Stimulated activated effector memory CD8-positive, alpha-beta T cell treated with anti-CD3 and anti-CD28 coated beads, Interleukin-12 subunit alpha, Interleukin-12 subunit beta, amount 100 ng/mL, for 72 hours (primary cell): ENCODE results near the gene ASB4.

Experiments
- ATAC-seq: fragments of 150-1000 bp; cut with Tn5 transposase; 2 replicates; pipeline ENCODE4 v1.10.0; 2021
- DNase-seq, 2 donors: peaks; one replicate each; pipeline ENCODE4 v3.0.0; 2021 to 2022; ENCODE audit warnings: low spot score in 2 of 2
- H3K27ac Mint-ChIP-seq: one replicate; pipeline ENCODE4 v1.8.0; 2022; ENCODE audit warnings: mild to moderate bottlenecking, mixed read lengths
- H3K36me3 Mint-ChIP-seq: one replicate; pipeline ENCODE4 v1.8.0; 2022; ENCODE audit warnings: mild to moderate bottlenecking, mixed read lengths
- H3K4me1 Mint-ChIP-seq: one replicate; pipeline ENCODE4 v1.8.0; 2022; ENCODE audit warnings: mixed read lengths
- H3K4me3 Mint-ChIP-seq: one replicate; pipeline ENCODE4 v1.8.0; 2022; ENCODE audit warnings: mild to moderate bottlenecking, mixed read lengths
- H3K9me3 Mint-ChIP-seq: one replicate; pipeline ENCODE4 v1.8.0; 2022; ENCODE audit warnings: mixed read lengths

Gene ASB4

GRCh38 chr7:95472581-95473161 lies 13.1 kb upstream of the ASB4 start:
- no peak overlapping the region for H3K4me3 Mint-ChIP-seq

DNA sequence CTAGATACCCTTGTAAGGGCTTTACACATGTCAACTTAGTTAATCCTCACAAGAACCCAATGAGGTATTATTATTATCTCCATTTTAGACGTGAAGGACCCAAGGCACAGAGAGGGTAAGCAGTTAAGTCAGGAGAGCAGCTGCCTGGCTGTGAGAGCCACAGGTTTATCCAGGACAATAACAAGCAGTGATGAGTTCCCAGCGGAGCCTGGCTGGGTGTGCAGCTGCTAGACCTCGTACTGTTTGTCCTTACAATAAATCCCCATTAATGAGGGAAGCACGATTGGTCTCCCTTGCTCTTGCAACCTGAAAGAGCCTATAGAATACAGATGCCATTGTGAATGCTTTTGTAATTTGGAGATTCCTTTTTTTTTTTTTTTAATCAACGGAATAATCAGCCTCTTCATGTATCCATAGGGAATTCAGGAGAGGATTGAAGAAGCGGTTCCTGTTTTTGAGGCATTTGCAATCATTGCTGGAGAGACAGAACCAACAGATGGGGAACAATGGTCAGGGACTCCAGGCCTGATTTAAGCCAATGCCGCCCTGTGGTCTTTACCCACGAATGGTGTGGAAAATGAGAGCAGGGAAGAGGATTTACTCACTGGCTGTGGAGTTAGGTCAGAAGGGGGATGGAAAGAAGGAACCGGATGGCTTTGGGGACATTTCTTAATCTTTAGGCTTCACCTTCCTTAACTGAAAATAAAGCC lies 12.3 kb upstream of the ASB4 start:
- no peak for ATAC-seq
- Mint-ChIP-seq H3K4me1 (no peaks in the 10 kb centered on the region), H3K9me3 (no peaks in the 10 kb centered on the region), H3K27ac (no peak overlapping the region), H3K4me3 (no peak overlapping the region), H3K36me3 (no peaks in the 10 kb centered on the region)
- DNase-seq = no peak

More at GRCh38 chr7:95472581-95473161, 13.1 kb upstream of the ASB4 start:
- Mint-ChIP-seq H3K27ac (no peak overlapping the region), H3K9me3 (no peaks in the 10 kb centered on the region), H3K36me3 (no peaks in the 10 kb centered on the region), H3K4me1 (no peaks in the 10 kb centered on the region)
- ATAC-seq (no peak), DNase-seq (no peak)

DNA sequence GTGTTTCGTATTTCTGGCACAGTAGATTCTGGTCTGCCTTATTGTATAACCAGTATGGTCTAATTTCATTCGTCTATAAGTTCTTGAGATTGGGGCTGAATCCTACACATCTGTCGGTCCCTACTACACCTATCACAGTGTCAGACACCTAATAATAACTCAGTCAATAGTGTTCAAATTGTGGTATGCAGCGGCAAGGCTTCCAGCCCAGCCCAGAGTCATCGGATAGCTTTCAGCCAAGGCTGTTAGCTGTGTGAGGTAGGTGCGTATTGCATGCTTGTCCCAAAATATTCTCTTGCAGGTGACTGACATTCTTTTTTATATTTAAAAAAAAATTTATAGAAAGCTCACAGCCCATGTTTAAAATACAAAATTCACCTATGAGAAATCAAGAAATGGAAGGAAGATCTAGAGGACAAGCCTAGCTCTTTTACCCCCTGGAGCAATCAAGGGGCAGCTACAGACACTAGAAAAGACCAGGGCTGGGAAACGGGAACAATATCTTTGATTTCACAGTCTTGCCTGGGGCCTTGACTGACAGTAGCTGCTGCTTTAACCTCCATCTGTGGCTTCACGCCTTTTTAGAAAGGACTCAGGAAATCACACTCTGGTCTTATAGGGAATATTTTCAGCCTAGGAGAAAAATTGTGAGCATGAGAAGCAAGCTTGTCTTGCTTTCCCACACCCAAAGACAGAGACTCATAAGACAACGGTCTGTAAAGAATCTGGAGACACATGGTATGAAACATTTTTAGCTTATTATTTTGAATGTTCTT lies 9.5 kb upstream of the ASB4 start:
- Mint-ChIP-seq H3K36me3 (no peaks in the 10 kb centered on the region), H3K9me3 (no peaks in the 10 kb centered on the region), H3K4me3 (no peak overlapping the region), H3K27ac (no peak overlapping the region), H3K4me1 (no peaks in the 10 kb centered on the region)
- DNase-seq = no peak
- no peak for ATAC-seq

DNA sequence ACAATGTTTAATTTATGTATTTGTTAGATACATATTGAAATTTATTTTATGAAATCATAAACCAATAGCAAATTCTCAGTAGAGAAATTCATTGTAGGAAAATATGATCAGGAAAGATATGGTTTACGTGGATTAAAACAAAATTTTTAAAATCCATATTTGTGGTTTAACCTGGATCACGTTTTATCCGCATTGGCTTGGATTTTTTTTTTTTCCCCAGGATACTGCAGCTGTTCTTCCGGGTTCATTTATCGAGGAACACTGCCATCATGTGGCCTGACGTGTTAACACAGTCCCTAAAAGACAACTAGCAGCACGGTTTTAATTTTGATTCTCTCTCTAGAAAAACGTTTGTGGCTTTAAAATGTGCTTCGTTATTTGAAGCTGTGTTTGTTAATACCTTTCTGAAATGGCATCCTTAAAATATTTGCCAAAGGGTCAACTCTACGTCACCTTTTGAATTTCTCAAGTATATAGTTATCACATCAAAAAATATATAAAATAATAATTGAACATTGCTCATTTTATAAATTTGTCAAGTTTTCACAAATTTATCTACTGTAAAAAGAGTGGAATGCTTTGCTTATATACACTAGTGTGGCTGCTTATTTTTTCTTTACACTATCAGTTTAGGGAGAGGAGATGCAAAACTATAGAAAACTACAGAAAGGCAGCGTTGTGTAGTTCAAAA lies 8.7 kb upstream of the ASB4 start:
- Mint-ChIP-seq H3K27ac (no peak overlapping the region), H3K36me3 (no peaks in the 10 kb centered on the region), H3K4me3 (no peak overlapping the region), H3K9me3 (no peaks in the 10 kb centered on the region), H3K4me1 (no peaks in the 10 kb centered on the region)
- peak in 1 of 2 donors; percentile 12 for DNase-seq
- no peak for ATAC-seq

DNA sequence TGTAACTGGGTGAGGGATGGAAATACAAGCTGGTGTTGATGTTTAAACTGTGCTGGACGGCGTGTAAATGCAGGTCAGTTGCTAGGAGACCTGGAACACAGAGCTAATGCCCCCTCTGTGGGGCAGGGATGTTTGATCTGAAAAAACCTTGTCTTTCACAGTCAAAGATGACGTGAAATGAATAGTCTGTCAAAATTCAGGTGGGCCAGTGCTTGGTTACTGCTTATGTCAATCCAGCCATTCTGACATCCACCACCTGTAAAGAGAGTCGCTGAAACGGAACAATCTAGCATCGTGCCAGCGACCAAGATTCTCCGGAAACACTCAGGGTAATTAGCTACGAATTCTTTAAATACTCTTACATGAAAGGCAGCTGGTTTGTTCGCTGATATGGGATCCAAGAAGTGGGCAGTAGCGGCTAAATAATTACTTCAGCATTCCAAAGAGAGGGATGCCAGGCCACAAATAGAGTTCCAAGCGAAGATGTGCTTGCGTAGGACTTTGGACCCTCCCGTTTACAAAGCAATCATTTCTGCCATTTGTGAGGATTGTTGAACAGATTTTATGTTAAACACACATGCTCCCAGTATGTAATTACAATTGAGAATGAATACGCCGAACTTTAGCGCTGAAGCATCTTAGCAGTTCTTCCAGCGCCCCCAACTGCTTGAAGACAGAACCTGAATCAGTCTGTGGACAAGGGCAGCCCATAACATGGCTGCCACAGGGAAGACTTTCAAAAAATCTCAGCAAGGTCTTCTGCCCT lies 7.3 kb upstream of the ASB4 start:
- H3K9me3 Mint-ChIP-seq = no peaks in the 10 kb centered on the region
- no peak for DNase-seq
- H3K4me3 Mint-ChIP-seq = no peak overlapping the region
- H3K36me3 Mint-ChIP-seq = no peaks in the 10 kb centered on the region
- ATAC-seq = no peak
- no peaks in the 10 kb centered on the region for H3K4me1 Mint-ChIP-seq
- no peak overlapping the region for H3K27ac Mint-ChIP-seq

DNA sequence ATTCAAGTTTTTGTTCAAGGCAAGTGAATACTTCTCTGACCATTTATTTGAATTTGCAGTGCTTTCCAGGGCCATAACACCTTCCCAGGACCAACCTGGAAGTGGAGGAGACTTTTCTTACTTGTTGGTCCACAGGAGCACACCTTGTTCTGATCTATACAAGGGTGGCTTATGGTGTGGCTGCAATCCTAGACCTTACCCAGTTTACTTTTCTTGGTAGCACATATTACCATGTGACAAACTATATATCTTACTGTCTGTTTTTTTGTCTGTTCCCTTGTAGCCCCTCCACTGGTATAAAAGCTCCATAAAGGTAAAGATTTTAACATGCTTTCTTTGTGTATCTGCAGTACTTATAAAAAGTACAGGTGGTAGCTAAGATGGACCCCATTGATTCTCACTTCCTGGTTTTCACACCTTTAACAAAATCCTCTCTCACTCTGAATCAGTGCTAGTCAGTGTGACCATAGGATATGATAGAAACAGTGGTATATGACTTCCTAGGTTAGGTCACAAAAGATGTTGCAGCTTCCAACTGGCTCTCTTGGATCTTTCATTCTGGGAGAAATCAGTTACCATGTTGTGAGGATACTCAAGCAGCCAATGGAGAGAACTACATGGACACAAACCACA lies 5.6 kb upstream of the ASB4 start:
- no peaks in the 10 kb centered on the region for H3K4me1 Mint-ChIP-seq
- no peak overlapping the region for H3K4me3 Mint-ChIP-seq
- no peaks in the 10 kb centered on the region for H3K9me3 Mint-ChIP-seq
- ATAC-seq = peak; percentile 36
- H3K36me3 Mint-ChIP-seq = no peaks in the 10 kb centered on the region
- no peak overlapping the region for H3K27ac Mint-ChIP-seq
- no peak for DNase-seq

DNA sequence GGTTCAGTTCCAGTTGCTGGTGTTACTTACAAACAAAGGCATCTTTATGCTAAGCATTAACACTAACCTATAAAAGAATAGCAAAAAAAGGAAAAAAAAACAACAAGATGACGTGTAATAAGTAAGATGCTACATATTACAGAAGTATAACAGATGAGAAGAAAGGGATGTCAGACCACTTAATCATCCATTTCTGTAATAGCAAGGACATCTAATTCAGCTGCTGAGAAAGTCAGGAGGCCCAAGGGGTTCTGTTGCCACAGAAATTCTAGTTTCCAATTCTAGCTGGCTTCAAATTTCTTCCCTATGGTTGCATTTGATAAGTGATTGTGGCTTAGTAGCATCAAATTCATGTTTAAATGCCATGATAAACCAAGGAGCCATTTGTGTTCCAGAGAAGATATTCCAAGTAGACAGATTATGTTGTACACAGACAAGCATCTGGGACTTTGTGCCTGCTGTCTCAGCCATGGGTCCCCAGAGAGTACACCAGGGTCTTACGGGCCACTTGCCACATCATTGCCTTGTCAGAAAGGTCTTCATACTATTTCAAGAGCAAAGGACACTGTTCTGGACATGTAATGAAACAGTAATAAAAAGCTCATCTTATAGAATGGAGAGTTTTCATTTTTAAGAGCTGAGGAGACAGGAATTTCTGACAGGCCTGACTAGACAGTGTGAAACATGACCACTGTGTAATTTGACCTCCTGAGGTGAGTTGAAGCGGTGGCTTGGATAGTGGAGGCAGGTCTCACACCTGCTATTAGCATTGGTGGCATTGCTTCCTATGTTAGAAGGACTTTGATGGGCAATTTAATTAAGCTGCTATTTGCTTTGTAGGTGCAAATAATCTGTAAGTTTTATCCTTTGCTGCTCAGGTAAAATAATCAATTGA lies 4.2 kb upstream of the ASB4 start:
- ATAC-seq (no peak), DNase-seq (no peak)
- Mint-ChIP-seq H3K9me3 (no peaks in the 10 kb centered on the region), H3K27ac (no peak overlapping the region), H3K4me3 (no peak overlapping the region), H3K4me1 (no peaks in the 10 kb centered on the region), H3K36me3 (no peaks in the 10 kb centered on the region)

- Mint-ChIP-seq H3K9me3 (no peaks in the 10 kb centered on the region), H3K27ac (no peak overlapping the region), H3K4me1 (no peaks in the 10 kb centered on the region), H3K36me3 (no peaks in the 10 kb centered on the region), H3K4me3 (no peak overlapping the region)
- DNase-seq (no peak), ATAC-seq (no peak)
These were observed 3.3 kb upstream of the ASB4 start for GRCh38 chr7:95482424-95482823.

- Mint-ChIP-seq H3K4me3 (no peak overlapping the region), H3K27ac (no peak overlapping the region), H3K36me3 (no peaks in the 10 kb centered on the region), H3K4me1 (no peaks in the 10 kb centered on the region), H3K9me3 (no peaks in the 10 kb centered on the region)
- DNase-seq (no peak), ATAC-seq (no peak)
These were observed 4.6 kb downstream of the ASB4 start for GRCh38 chr7:95490231-95490762.

DNA sequence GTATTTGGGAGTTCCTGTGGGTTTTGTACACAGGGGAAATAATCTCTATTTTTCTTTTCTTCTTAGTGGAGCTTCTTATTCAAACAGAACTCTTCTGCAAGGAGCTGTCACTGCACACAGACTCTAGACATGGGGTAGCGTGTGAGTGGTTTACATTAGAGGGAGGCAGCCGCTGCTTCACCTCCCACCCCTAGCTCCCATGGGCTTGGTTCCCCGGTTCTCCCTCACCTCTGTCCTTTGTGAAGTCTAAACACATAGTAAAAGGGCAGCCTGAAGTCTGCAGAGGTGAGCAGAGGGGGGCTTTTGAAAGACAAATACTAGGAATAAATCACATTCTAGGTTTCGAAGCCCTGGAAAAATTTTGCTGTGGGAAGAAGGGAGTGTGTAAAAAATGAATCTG lies 5.5 kb downstream of the ASB4 start:
- Mint-ChIP-seq H3K36me3 (no peaks in the 10 kb centered on the region), H3K4me1 (no peaks in the 10 kb centered on the region), H3K9me3 (no peaks in the 10 kb centered on the region), H3K27ac (no peak overlapping the region), H3K4me3 (no peak overlapping the region)
- ATAC-seq (no peak), DNase-seq (no peak)

- ATAC-seq (no peak), DNase-seq (no peak)
- H3K9me3 Mint-ChIP-seq = no peaks in the 10 kb centered on the region
- no peak overlapping the region for H3K4me3 Mint-ChIP-seq
- no peaks in the 10 kb centered on the region for H3K4me1 Mint-ChIP-seq
- H3K36me3 Mint-ChIP-seq = no peaks in the 10 kb centered on the region
- H3K27ac Mint-ChIP-seq = no peak overlapping the region
These were observed 6.0 kb downstream of the ASB4 start for GRCh38 chr7:95491634-95492314.

- H3K4me1 Mint-ChIP-seq = no peaks in the 10 kb centered on the region
- H3K27ac Mint-ChIP-seq = no peak overlapping the region
- no peak for DNase-seq
- H3K36me3 Mint-ChIP-seq = no peaks in the 10 kb centered on the region
- no peak for ATAC-seq
- no peaks in the 10 kb centered on the region for H3K9me3 Mint-ChIP-seq
- no peak overlapping the region for H3K4me3 Mint-ChIP-seq
These were observed 7.5 kb downstream of the ASB4 start for GRCh38 chr7:95493247-95493646.

GRCh38 chr7:95493844-95494243 lies 8.1 kb downstream of the ASB4 start:
- H3K4me1 Mint-ChIP-seq = no peaks in the 10 kb centered on the region
- no peak overlapping the region for H3K27ac Mint-ChIP-seq
- ATAC-seq = no peak
- H3K4me3 Mint-ChIP-seq = no peak overlapping the region
- DNase-seq = no peak
- H3K9me3 Mint-ChIP-seq = no peaks in the 10 kb centered on the region
- H3K36me3 Mint-ChIP-seq = no peaks in the 10 kb centered on the region
